Activated CD8-positive, alpha-beta T cell treated with anti-CD3 and anti-CD28 coated beads for 36 hours (primary cell): Measurements from ENCODE around the gene CCDC102A. TPM values are rescaled to one million over a fixed set of nuclear protein-coding genes. Genes with fewer than 3 reads are reported as not detected.
A peak's percentile ranks its signal among the peaks of the same experiment; 100 is the strongest.

ENCODE experiments used
- ATAC-seq: fragments of 200-7000 bp; cut with Tn5 transposase; one replicate; pipeline ENCODE4 v1.10.0; 2021; ENCODE audit warnings: mild to moderate bottlenecking, moderate library complexity
- CTCF ChIA-PET: fragments of 350-600 bp; sonication (Branson Sonifier 250); formaldehyde crosslinking; loops from one replicate; lab custom pipeline; 2021; ENCODE audit warnings: antibody characterized with exemption; lab: Charles Lee
- POLR2A ChIA-PET: fragments of 350-600 bp; sonication (Branson Sonifier 250); formaldehyde crosslinking; loops from one replicate; lab custom pipeline; 2021; ENCODE audit warnings: antibody characterized with exemption; lab: Charles Lee
- DNase-seq: peaks from one replicate; pipeline ENCODE4 v3.0.0-alpha.2; 2020
- H3K27ac Mint-ChIP-seq: one replicate; pipeline ENCODE4 v1.8.0; 2021; ENCODE audit warnings: mild to moderate bottlenecking, mixed read lengths
- H3K27me3 Mint-ChIP-seq: one replicate; pipeline ENCODE4 v1.8.0; 2021; ENCODE audit warnings: mixed read lengths
- H3K36me3 Mint-ChIP-seq: one replicate; pipeline ENCODE4 v1.8.0; 2021; ENCODE audit warnings: low read depth, mixed read lengths
- H3K4me1 Mint-ChIP-seq: one replicate; pipeline ENCODE4 v1.8.0; 2021; ENCODE audit warnings: low read depth, mixed read lengths
- H3K4me3 Mint-ChIP-seq: one replicate; pipeline ENCODE4 v1.8.0; 2021; ENCODE audit warnings: mild to moderate bottlenecking, moderate library complexity, mixed read lengths
- H3K9me3 Mint-ChIP-seq: one replicate; pipeline ENCODE4 v1.8.0; 2021; ENCODE audit warnings: mixed read lengths
- CTCF ChIP-seq: fragments of 200-600 bp; IDR thresholded peaks from one replicate; pipeline ENCODE4 v1.8.0; 2022; ENCODE audit warnings: antibody characterized with exemption, mild to moderate bottlenecking
- intact Hi-C: fragments of 100-400 bp; cut with micrococcal nuclease; formaldehyde crosslinking; loops from one replicate; pipeline ENCODE4 v1.10.0; 2022
- total RNA-seq, 2 experiments: library from RNA; stranded (reverse); gene quantifications; one replicate each; pipeline ENCODE4 v1.2.3, GENCODE V29; 2021

Gene CCDC102A
- total RNA-seq, 2 experiments from 2014 or later = 7.1 to 7.9 TPM

- Mint-ChIP-seq H3K36me3 (no peaks in the 10 kb centered on the region), H3K27me3 (no peaks in the 10 kb centered on the region), H3K4me3 (no peak overlapping the region), H3K9me3 (no peaks in the 10 kb centered on the region), H3K27ac (no peak overlapping the region), H3K4me1 (peaks cover 15% of the 10 kb centered on the region)
- no peak for ATAC-seq
- no peak for TF ChIP-seq CTCF
- DNase-seq = no peak
- CTCF ChIA-PET = interaction anchor here (1.3 to 8.2 kb wide), 2 partner anchors 15 to 41 kb away, joined by 4 to 71 read pairs; partner anchors contain the start of gene POLR2C
- POLR2A ChIA-PET = interaction anchor here (0.7 to 1.3 kb wide), 2 partner anchors 12 to 15 kb away, joined by 3 to 5 read pairs; partner anchors contain the start of gene POLR2C
- intact Hi-C loops = loop anchor here (2.0 kb wide), 1 partner anchor 41 kb away; no protein-coding TSS in a partner anchor
Measured at GRCh38 chr16:57477531-57478202, 58.7 kb downstream of the CCDC102A start.

GRCh38 chr16:57476546-57477410 is 59.6 kb downstream of the CCDC102A start:
- Mint-ChIP-seq H3K9me3 (no peaks in the 10 kb centered on the region), H3K27ac (peak overlapping the region; percentile 20), H3K36me3 (no peaks in the 10 kb centered on the region), H3K4me3 (no peak overlapping the region), H3K4me1 (peaks cover 15% of the 10 kb centered on the region), H3K27me3 (no peaks in the 10 kb centered on the region)
- intact Hi-C loops = loop anchor here (2.0 kb wide), 1 partner anchor 42 kb away; no protein-coding TSS in a partner anchor
- peak; percentile 36 for DNase-seq
- ATAC-seq = no peak
- CTCF ChIA-PET = interaction anchor here (0.7 to 8.2 kb wide), 3 partner anchors 9 to 42 kb away, joined by 3 to 71 read pairs (median 4); partner anchors contain the start of gene DOK4
- TF ChIP-seq CTCF = no peak
- POLR2A ChIA-PET = interaction anchor here (1.0 to 6.9 kb wide), 4 partner anchors 8 to 14 kb away, joined by 3 to 29 read pairs (median 5); partner anchors contain the start of gene POLR2C

GRCh38 chr16:57475711-57476339 is 60.5 kb downstream of the CCDC102A start:
- peak; percentile 98 for ATAC-seq
- Mint-ChIP-seq H3K36me3 (no peaks in the 10 kb centered on the region), H3K4me3 (peak overlapping the region; percentile 22), H3K4me1 (peaks cover 15% of the 10 kb centered on the region), H3K27me3 (no peaks in the 10 kb centered on the region), H3K9me3 (no peaks in the 10 kb centered on the region), H3K27ac (peak overlapping the region; percentile 48)
- TF ChIP-seq CTCF = peak; percentile 97
- ChIA-PET POLR2A (interaction anchor here (0.8 to 6.9 kb wide), 4 partner anchors 9 to 25 kb away, joined by 3 to 29 read pairs (median 4); partner anchors contain the start of gene POLR2C), CTCF (interaction anchor here (0.7 to 8.2 kb wide), 17 partner anchors 9 to 101 kb away, joined by 3 to 71 read pairs (median 4); partner anchors contain the start of gene DOK4)
- peak; percentile 93 for DNase-seq
- intact Hi-C loops = loop anchor here (2.0 kb wide), 1 partner anchor 43 kb away; no protein-coding TSS in a partner anchor

GRCh38 chr16:57474671-57475661 is 61.4 kb downstream of the CCDC102A start:
- ATAC-seq (no peak), DNase-seq (no peak)
- Mint-ChIP-seq H3K27ac (peak overlapping the region; percentile 66), H3K4me1 (peaks cover 15% of the 10 kb centered on the region), H3K4me3 (no peak overlapping the region), H3K27me3 (no peaks in the 10 kb centered on the region), H3K36me3 (peaks cover 3% of the 10 kb centered on the region), H3K9me3 (no peaks in the 10 kb centered on the region)
- CTCF ChIA-PET = interaction anchor here (0.7 to 8.2 kb wide), 20 partner anchors 8 to 101 kb away, joined by 3 to 71 read pairs (median 4); partner anchors contain the start of genes DOK4 and POLR2C
- no peak for TF ChIP-seq CTCF
- intact Hi-C loops = no loop called here
- POLR2A ChIA-PET = interaction anchor here (0.6 to 6.9 kb wide), 8 partner anchors 10 to 63 kb away, joined by 3 to 29 read pairs (median 4); partner anchors contain the start of genes DOK4 and POLR2C
